NOMO-1 treated with DMSO at 0.1 percent for 48 hours (cell line): ENCODE measurements around the gene NR4A2.
A peak's percentile ranks its signal among the peaks of the same experiment; 100 is the strongest.

Experiments
- DNase-seq: peaks from one replicate; lab custom pipeline; 2025; ENCODE audit not compliant: unreplicated experiment; lab: John Stamatoyannopoulos, UW

NR4A2 gene

DNA sequence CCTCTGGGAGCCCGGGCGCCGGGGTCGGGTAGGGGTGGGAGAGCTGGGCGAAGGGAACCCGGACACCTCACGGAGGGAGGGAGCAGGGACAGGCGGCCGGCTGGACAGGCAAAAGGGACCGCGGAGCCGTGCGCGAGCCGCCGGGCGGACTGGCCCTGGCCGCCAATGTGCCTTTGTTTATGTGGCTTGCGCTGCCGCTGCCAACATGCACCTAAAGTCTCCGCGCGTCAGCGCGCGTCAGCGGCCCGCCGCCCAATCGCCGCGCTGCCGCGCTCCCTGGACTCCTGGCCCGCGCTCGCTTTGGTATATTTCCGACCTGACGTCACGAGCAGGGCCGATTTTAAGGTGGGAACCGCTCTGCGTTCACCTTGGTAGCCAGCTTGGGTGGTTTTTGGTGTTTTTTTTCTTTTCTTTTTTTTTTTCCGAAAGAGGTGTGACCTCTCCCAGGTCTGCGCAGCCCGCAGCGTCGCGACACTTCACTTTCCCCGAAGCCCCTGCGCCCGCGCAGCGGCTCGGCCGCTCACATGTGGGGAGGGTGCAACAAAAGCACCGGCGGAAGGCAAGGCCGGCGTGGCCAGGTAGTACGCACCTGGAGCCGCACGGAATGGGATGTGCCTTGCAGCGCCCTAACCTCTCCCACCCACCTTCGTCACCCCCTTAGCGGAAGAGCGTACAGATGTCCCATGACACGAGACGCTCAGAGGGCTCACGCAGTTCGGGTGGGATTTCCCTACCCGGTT is at the start of gene NR4A2:
TSS of gene NR4A2 (minus strand) at position 188 of the 740 bp plus-strand sequence. CDS start 2,535 bp downstream, outside the sequence.
- DNase-seq: peak; percentile 84

- no peak for DNase-seq
These were observed 47.7 kb upstream of the NR4A2 start for GRCh38 chr2:156380117-156380645.

- no peak for DNase-seq
These were observed 47.2 kb upstream of the NR4A2 start for GRCh38 chr2:156379714-156380113.

GRCh38 chr2:156379071-156379470 is 46.5 kb upstream of the NR4A2 start:
- no peak for DNase-seq

- no peak for DNase-seq
These were observed 34.2 kb upstream of the NR4A2 start for GRCh38 chr2:156366753-156367152.

DNA sequence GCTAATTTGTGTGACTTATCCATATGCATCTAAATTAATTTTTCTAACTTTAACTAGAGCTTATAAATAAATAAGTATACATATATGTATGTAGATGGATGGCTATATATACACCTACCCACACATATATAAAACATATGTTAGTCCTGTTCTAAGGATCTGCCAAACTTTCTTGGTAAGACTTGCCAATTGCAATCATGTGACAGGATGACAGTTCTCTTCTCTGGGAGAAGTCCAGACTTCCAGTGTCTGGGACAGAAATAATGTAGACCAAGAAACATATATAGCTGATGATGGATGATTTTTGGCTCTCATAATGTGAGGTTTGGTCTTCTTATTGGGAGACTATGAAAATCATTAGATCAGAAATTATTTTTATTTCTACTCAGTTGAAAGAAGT is 30.6 kb upstream of the NR4A2 start:
- no peak for DNase-seq

- DNase-seq: peak; percentile 57
These were observed 23.7 kb upstream of the NR4A2 start for GRCh38 chr2:156356014-156356754.

- no peak for DNase-seq
These were observed 20.4 kb upstream of the NR4A2 start for GRCh38 chr2:156352911-156353310.

GRCh38 chr2:156350374-156351142 is 18.0 kb upstream of the NR4A2 start:
- no peak for DNase-seq

DNA sequence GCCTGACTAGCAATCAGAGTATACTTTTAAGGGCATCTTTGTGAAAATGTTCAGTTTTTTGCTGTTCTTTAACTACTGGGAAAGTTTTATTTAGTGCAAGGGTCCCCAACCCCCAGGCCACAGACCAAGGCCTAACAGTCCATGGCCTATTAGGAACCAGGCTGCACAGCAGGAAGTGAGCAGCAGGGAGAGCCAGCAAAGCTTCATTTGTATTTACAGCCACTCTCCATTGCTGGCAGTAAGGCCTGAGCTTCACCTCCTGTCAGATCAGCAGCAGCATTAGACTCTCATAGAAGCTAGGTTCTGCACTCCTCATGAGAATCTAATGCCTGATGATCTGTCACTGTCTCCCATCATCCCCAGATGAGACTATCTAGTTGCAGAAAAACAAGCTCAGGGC is 17.1 kb upstream of the NR4A2 start:
- DNase-seq: no peak

- no peak for DNase-seq
These were observed 16.6 kb upstream of the NR4A2 start for GRCh38 chr2:156349161-156349560.

DNA sequence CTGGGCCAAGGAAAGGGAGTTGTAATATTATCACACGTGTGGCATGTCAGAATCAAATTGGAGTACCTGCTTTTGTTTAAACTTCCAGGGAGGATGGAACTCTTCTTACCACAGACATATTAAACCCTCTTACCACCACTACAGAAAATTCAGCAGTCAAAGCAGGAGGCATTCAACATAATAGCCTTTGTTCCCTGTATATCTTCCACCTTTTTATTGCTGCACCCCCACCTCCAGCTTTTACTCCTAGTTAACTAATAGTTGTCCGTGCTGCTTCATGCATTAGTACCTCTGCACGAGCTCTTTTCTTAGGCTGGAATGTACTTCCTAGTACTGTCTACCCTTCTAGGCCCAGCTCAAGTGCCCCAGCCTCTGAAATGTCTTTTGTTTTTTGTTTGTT is 14.9 kb upstream of the NR4A2 start:
- DNase-seq: no peak

DNA sequence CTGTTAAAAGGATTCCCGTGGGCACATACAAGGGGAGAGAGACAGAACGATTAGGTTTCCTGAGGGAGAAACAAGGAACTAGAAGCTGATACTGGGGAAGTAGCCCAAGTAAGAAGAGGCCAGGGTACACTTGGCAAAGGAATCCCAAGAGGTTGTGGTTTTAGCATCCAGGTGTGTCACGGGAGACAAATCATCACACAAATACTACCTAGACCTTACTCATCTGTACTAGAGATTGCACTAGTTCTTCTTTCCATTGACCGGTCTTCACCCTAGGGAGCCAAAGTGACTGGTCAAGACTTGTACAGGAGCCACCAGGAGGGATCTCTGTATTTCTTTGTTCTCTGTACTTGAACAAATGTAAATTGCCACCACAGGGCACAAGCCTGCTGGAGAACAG is 14.2 kb upstream of the NR4A2 start:
- DNase-seq: no peak

- DNase-seq: no peak
These were observed 13.1 kb upstream of the NR4A2 start for GRCh38 chr2:156345582-156345981.

DNA sequence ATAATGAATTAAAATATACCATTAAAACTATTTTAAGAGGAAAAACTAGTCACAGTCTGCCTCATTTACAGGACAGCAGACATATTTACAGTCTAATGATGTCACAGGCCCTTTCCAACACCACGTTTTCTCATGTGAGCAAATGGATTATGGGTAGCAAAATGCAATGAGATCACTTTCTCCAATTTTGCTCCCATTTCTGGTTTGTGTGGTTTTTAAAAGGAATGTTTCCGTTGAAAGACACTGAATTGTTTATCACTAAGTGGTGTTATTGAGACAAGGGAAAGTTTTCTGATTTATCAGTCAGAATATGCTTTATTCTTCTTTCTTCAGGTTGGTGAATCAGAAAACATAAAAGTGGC is 11.4 kb upstream of the NR4A2 start:
- no peak for DNase-seq

DNA sequence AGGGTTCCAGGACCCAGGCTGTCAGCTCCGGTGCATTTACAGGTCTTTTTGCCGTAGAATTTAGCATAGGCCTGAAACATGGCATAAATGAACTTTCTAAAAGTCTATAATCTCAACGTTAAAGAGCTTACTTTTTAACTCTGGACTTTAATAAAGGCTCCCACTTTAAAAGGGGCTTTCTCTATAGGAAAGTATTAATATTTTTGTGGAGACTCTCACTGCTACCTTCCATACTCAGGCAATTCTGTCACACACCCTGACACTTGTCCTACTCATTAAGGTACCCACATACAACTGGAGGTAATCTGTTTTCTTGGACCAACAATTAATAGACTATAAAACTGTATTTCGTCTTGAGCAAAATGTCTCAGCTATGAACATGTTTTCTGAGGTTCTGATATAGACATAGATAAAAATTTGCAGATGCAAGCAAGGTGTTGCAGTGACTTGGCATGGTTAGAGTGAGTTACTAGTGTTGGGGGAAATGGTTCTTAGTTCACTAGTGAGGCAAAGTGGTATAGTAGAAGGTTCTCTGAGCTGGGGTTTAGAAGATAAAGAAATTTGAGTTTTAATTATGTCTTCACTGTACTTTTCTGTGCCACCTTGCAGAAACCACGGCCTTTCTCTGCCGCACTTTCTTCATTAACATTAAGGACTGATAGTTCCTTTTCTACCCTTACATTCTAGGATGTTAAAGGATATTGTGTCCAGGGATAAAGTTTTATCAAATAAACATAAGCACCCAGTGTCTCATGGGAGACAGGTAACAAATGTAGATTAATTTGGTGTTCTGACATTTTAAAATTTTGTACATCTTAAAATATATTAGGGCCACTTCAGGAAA is 10.8 kb upstream of the NR4A2 start:
- no peak for DNase-seq

GRCh38 chr2:156342254-156343095 is 10.0 kb upstream of the NR4A2 start:
- peak; percentile 91 for DNase-seq

DNA sequence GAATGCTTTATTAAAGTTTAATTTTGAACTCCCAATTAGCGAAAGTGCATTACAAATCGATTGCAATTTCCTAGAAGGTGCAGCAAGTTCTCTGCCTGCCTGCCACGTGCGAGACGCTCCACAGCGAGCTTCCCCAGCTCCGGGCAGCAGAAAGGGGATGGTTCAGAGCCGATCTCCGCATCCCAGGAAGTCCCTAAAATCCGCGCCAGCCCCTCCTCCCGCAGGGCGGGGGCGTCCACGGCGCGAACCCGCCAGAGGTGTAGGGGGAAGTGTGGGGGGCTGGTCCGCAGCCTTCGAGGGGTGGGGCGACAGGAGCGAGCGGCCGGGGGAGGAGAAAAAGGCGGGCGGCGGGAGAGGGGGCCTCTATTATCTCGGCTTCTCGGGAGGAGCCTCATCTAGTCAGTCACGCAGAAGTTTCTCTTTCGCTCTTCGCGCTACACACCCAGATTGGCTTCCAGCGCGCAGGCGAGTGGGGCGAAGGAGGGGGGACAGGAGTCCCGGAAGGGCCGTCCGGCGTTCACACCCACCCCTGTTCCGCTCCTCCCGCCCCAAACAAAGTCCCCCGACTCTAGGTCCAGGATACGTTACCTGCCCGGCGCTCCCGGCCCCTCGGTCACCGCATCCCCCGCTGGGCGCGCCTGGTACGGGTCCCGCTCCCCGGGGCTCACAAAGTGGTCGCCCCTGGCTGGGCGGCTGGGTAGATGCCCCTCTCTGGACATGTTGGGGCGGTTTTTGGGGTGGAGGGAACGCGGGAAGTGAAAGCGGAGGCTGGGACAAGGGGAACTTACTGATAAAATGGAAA is 9.1 kb upstream of the NR4A2 start:
- peak; percentile 95 for DNase-seq
